ENCODE measurements around the gene CXCL14.
A peak's percentile ranks its signal among the peaks of the same experiment; 100 is the strongest.

The CXCL14 gene

DNA sequence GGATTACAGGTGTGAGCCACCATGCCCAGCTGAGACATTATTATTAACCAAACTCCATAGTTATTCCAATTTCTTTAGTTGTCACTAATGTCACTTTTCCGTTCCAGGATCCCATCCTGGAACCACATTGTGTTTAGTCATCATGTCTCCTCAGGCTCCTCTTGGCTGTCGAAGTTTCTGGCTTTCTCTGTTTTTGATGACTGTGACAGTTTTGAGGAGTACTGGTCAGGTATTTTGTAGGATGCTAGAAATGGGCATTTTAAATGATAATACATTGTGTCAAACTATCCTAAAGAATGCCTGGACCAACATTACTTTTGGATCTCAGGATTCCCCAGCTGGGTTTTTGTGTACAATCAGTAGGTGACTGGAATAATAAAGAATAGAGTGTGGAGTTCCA lies 23.3 kb downstream of the CXCL14 start:
- WGBS (ENCODE audit: extremely low coverage, insufficient coverage, insufficient read length) = no CpG with 5 or more reads among the region's 2 CpGs
- no peak overlapping the region for H3K23ac ChIP-seq (ENCODE audit: low read length)

DNA sequence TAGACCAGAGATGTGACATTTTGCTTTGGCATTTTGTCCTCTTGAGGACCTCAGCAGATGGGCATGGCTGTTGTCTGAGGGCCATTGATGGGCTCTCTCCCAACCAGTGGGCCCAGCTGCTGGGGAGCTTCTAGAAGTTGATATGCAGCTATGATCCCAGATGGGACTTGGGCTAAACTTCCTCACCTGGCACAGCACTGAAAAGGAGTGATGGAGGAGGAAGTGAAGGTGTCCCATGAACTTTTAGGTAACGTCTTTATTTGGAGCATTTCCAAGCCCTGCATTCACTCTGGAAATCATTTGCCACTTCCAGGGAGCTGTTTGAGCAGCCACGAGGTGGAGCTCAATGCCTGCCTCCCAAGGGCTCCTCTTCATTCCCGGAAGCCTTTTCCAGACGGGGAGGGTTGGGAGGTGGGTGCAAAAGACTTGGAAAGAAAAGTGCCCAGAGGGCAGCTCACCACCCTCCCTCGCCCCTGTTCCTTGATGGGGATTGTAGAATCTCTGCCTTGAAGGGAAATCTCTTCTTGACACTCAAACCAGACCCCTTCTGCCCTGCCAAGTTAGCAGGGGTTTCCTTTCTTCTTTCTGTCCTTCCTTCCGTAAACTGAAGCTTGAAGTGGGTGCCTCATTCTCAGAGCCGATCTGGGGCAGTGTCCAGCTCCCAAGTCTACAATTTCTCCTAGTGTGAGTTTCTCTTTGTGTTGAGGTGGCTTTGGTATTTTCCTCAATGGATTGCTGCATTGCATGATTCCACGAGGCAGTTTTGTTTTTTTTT lies 24.9 kb downstream of the CXCL14 start:
- Histone ChIP-seq H3K14ac (ENCODE audit: low read length) (no peak overlapping the region), H3K36me3 (ENCODE audit: control insufficient read depth in 1 of 2, insufficient read depth in 2 of 2, low read length in 2 of 2) (no peaks in the 10 kb centered on the region), H3K4me3 (ENCODE audit: low read depth, low read length) (no peak overlapping the region), H4K91ac (ENCODE audit: low read depth, low read length) (no peak overlapping the region), H4K12ac (ENCODE audit: low read depth, low read length) (no peak overlapping the region), H3K4me1 (ENCODE audit: control insufficient read depth in 1 of 2, insufficient read depth in 2 of 2, low read length in 2 of 2) (no peaks in the 10 kb centered on the region), H2AK5ac (ENCODE audit: low read length) (no peak overlapping the region), H3K23ac (ENCODE audit: low read length) (no peak overlapping the region), H2BK5ac (ENCODE audit: low read depth, low read length, poor library complexity) (no peak overlapping the region), H3K4ac (ENCODE audit: low read depth, low read length) (no peak overlapping the region), H3K27ac (ENCODE audit: low read depth, low read length) (no peak overlapping the region), H3K4me2 (ENCODE audit: low read length) (no peak overlapping the region), H3K79me1 (ENCODE audit: low read length) (no peaks in the 10 kb centered on the region), H3K18ac (ENCODE audit: low read length) (no peak overlapping the region), H4K8ac (ENCODE audit: low read depth, low read length) (no peak overlapping the region), H3K79me2 (ENCODE audit: control insufficient read depth, insufficient read depth, low read length, poor library complexity) (no peaks in the 10 kb centered on the region), H2BK120ac (ENCODE audit: insufficient read depth, low read length, poor library complexity) (no peak overlapping the region), H2BK12ac (ENCODE audit: low read length) (no peak overlapping the region), H3K9me3 (ENCODE audit: insufficient read depth, low read depth, low read length) (no peaks in the 10 kb centered on the region), H3K9ac (ENCODE audit: low read length) (no peak overlapping the region), H3K27me3 (ENCODE audit: insufficient read depth, low read length) (peaks cover 2% of the 10 kb centered on the region), H2AFZ (ENCODE audit: insufficient read depth, low read length, poor library complexity) (no peak overlapping the region)
- no CpG with 5 or more reads among the region's 8 CpGs for WGBS (ENCODE audit: extremely low coverage, insufficient coverage, insufficient read length)
- peak in 1 of 2 donors; percentile 28 for DNase-seq

More for the DNA sequence above, 23.3 kb downstream of the CXCL14 start:
- Histone ChIP-seq H4K91ac (ENCODE audit: low read depth, low read length) (no peak overlapping the region), H3K18ac (ENCODE audit: low read length) (no peak overlapping the region), H3K4ac (ENCODE audit: low read depth, low read length) (no peak overlapping the region), H2AK5ac (ENCODE audit: low read length) (no peak overlapping the region), H3K27ac (ENCODE audit: low read depth, low read length) (no peak overlapping the region), H3K9ac (ENCODE audit: low read length) (no peak overlapping the region), H2BK12ac (ENCODE audit: low read length) (no peak overlapping the region), H3K79me1 (ENCODE audit: low read length) (no peaks in the 10 kb centered on the region), H4K8ac (ENCODE audit: low read depth, low read length) (no peak overlapping the region), H3K4me3 (ENCODE audit: low read depth, low read length) (no peak overlapping the region), H3K4me1 (ENCODE audit: control insufficient read depth in 1 of 2, insufficient read depth in 2 of 2, low read length in 2 of 2) (no peaks in the 10 kb centered on the region), H2BK120ac (ENCODE audit: insufficient read depth, low read length, poor library complexity) (no peak overlapping the region), H3K14ac (ENCODE audit: low read length) (no peak overlapping the region), H4K12ac (ENCODE audit: low read depth, low read length) (no peak overlapping the region), H3K36me3 (ENCODE audit: control insufficient read depth in 1 of 2, insufficient read depth in 2 of 2, low read length in 2 of 2) (no peaks in the 10 kb centered on the region), H3K27me3 (ENCODE audit: insufficient read depth, low read length) (no peaks in the 10 kb centered on the region), H2BK5ac (ENCODE audit: low read depth, low read length, poor library complexity) (no peak overlapping the region), H2AFZ (ENCODE audit: insufficient read depth, low read length, poor library complexity) (no peak overlapping the region), H3K9me3 (ENCODE audit: insufficient read depth, low read depth, low read length) (no peaks in the 10 kb centered on the region), H3K4me2 (ENCODE audit: low read length) (no peak overlapping the region), H3K79me2 (ENCODE audit: control insufficient read depth, insufficient read depth, low read length, poor library complexity) (no peaks in the 10 kb centered on the region)
- DNase-seq = no peak

DNA sequence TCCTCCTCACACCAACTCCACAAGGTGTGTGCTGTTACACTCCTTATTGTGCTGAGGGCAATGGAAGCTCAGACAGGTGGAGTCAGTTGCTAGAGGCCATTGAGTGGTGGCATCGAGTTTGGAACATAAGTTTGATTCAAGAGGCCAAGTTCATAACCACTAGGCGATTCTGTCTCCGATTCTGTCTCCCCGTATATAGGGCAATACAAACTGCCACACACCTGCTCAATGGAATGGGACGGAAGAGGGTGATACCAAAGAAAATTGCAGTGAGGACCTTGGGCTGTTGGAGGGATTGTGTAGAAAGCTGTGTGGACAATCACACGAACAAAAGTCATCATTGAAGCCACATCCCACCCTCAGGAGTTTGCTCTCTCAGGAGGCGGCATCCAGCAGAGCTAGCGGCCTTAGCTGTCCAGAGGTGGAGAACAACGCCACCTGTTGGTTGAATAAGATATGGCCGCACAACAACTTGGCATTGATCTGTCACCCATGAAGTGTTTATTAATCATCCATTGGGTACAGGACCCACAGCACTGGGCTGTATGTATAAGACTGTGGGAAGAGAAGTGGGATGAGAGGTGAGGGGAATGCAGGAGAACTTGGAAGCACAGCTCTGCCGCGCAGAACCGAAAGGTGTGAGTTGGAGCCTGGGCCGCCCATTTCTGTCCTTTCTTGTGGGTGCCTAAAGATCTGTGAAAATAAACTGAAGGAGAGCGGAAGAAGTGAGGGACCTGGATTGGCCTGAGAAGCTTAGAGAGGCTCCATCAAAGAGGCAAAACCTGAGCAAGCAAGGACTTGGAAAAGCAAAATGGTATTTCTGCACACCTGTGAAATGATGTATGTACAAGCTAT lies 27.0 kb downstream of the CXCL14 start:
- H2BK120ac ChIP-seq (ENCODE audit: insufficient read depth, low read length, poor library complexity) = no peak overlapping the region
- no peak overlapping the region for H4K8ac ChIP-seq (ENCODE audit: low read depth, low read length)
- H2BK12ac ChIP-seq (ENCODE audit: low read length) = no peak overlapping the region
- H3K23ac ChIP-seq (ENCODE audit: low read length) = no peak overlapping the region
- peak; percentile 74 to 89 for DNase-seq
- no peak overlapping the region for H3K4me2 ChIP-seq (ENCODE audit: low read length)
- no peaks in the 10 kb centered on the region for H3K4me1 ChIP-seq (ENCODE audit: control insufficient read depth in 1 of 2, insufficient read depth in 2 of 2, low read length in 2 of 2)
- no peak overlapping the region for H3K14ac ChIP-seq (ENCODE audit: low read length)
- no peaks in the 10 kb centered on the region for H3K36me3 ChIP-seq (ENCODE audit: control insufficient read depth in 1 of 2, insufficient read depth in 2 of 2, low read length in 2 of 2)
- no peaks in the 10 kb centered on the region for H3K79me1 ChIP-seq (ENCODE audit: low read length)
- H2AFZ ChIP-seq (ENCODE audit: insufficient read depth, low read length, poor library complexity) = no peak overlapping the region
- no peak overlapping the region for H4K12ac ChIP-seq (ENCODE audit: low read depth, low read length)
- H3K27ac ChIP-seq (ENCODE audit: low read depth, low read length) = no peak overlapping the region
- H3K79me2 ChIP-seq (ENCODE audit: control insufficient read depth, insufficient read depth, low read length, poor library complexity) = no peaks in the 10 kb centered on the region
- H3K18ac ChIP-seq (ENCODE audit: low read length) = no peak overlapping the region
- peaks cover 17% of the 10 kb centered on the region for H3K27me3 ChIP-seq (ENCODE audit: insufficient read depth, low read length)
- no peak overlapping the region for H3K4me3 ChIP-seq (ENCODE audit: low read depth, low read length)
- no peak overlapping the region for H2BK5ac ChIP-seq (ENCODE audit: low read depth, low read length, poor library complexity)
- no peak overlapping the region for H4K91ac ChIP-seq (ENCODE audit: low read depth, low read length)
- WGBS (ENCODE audit: extremely low coverage, insufficient coverage, insufficient read length) = no CpG with 5 or more reads among the region's 15 CpGs
- peaks cover 3% of the 10 kb centered on the region for H3K9me3 ChIP-seq (ENCODE audit: insufficient read depth, low read depth, low read length)
- no peak overlapping the region for H3K4ac ChIP-seq (ENCODE audit: low read depth, low read length)
- H3K9ac ChIP-seq (ENCODE audit: low read length) = no peak overlapping the region
- no peak overlapping the region for H2AK5ac ChIP-seq (ENCODE audit: low read length)

DNA sequence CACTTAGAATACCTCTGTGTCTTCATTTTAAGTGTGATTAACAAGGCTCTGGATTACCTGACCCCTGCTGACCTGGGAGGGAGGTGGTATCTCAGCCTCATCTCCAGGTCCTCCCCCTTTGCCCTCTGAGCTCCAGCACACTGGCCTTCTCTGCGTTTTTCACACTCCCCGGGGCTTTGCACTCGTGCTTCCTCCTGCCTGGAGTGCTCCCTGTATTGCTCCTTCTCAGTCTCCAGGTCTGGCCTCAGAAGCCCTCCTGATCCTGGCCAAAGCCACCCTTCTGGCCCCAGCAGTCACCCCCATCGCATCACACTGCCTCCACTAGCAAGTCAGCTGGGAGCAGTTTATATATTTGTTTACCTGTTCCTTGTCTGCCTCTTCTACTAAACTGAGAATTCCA lies 29.4 kb downstream of the CXCL14 start:
- Histone ChIP-seq H3K4me2 (ENCODE audit: low read length) (no peak overlapping the region), H3K14ac (ENCODE audit: low read length) (no peak overlapping the region), H2BK120ac (ENCODE audit: insufficient read depth, low read length, poor library complexity) (no peak overlapping the region), H3K18ac (ENCODE audit: low read length) (no peak overlapping the region), H2BK5ac (ENCODE audit: low read depth, low read length, poor library complexity) (no peak overlapping the region), H4K12ac (ENCODE audit: low read depth, low read length) (no peak overlapping the region), H3K23ac (ENCODE audit: low read length) (no peak overlapping the region), H3K27ac (ENCODE audit: low read depth, low read length) (no peak overlapping the region), H3K4me3 (ENCODE audit: low read depth, low read length) (no peak overlapping the region), H3K79me2 (ENCODE audit: control insufficient read depth, insufficient read depth, low read length, poor library complexity) (no peaks in the 10 kb centered on the region), H3K36me3 (ENCODE audit: control insufficient read depth in 1 of 2, insufficient read depth in 2 of 2, low read length in 2 of 2) (no peaks in the 10 kb centered on the region), H3K79me1 (ENCODE audit: low read length) (no peaks in the 10 kb centered on the region), H4K8ac (ENCODE audit: low read depth, low read length) (no peak overlapping the region), H3K9ac (ENCODE audit: low read length) (no peak overlapping the region), H3K4me1 (ENCODE audit: control insufficient read depth in 1 of 2, insufficient read depth in 2 of 2, low read length in 2 of 2) (peaks cover 0 to 2% of the 10 kb centered on the region in 2 experiments), H2AFZ (ENCODE audit: insufficient read depth, low read length, poor library complexity) (no peak overlapping the region), H3K27me3 (ENCODE audit: insufficient read depth, low read length) (peaks cover 38% of the 10 kb centered on the region), H3K4ac (ENCODE audit: low read depth, low read length) (no peak overlapping the region), H2AK5ac (ENCODE audit: low read length) (no peak overlapping the region), H4K91ac (ENCODE audit: low read depth, low read length) (no peak overlapping the region), H3K9me3 (ENCODE audit: insufficient read depth, low read depth, low read length) (peaks cover 5% of the 10 kb centered on the region), H2BK12ac (ENCODE audit: low read length) (no peak overlapping the region)
- DNase-seq = no peak
- WGBS (ENCODE audit: extremely low coverage, insufficient coverage, insufficient read length) = no CpG with 5 or more reads among the region's 4 CpGs
